HG02973 (cell line): ENCODE results near the gene GTPBP1.

ENCODE experiments used
- ATAC-seq: cut with Tn5 transposase; IDR thresholded peaks from one replicate; pipeline ENCODE4 v1.9.1; 2021; ENCODE audit warnings: moderate library complexity; ENCODE audit not compliant: unreplicated experiment

GTPBP1 gene

DNA sequence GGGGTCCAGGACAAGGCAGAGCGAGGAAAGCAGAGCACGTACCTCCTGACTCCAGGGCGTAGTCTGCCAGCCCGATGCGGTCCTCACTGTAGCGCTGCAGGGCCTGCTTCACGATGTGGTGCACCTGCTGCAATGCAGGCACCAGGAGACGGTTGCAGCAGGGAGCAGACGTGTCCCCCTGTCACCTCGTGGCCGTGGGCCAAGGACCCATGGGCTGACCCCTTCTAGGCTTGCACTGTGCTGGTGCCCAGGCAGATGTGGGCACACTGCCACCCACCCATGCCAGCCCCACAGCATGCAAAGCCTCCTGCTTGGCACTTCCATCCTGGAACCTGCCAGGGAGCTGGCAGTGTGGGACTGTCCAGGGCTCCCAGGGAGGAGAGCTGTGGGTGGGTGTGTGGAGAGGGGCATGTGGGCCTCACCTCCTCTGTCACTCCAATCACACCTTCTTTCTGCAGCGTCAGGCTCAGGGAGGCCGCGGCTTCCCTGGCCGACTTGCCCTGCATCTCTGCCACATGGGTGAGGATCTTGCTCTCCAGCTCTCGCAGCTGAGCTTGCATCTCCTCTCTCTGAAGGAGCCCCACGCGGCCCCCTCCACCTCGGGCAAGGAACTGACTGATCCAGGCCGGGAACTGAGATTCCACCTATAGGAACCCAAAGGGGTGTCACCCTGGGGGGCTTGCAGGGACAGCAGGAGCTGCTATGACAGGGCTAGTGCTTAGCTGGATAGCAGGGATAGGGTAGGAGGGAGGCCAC, 33.7 kb downstream of the GTPBP1 start:
- no peak for ATAC-seq

DNA sequence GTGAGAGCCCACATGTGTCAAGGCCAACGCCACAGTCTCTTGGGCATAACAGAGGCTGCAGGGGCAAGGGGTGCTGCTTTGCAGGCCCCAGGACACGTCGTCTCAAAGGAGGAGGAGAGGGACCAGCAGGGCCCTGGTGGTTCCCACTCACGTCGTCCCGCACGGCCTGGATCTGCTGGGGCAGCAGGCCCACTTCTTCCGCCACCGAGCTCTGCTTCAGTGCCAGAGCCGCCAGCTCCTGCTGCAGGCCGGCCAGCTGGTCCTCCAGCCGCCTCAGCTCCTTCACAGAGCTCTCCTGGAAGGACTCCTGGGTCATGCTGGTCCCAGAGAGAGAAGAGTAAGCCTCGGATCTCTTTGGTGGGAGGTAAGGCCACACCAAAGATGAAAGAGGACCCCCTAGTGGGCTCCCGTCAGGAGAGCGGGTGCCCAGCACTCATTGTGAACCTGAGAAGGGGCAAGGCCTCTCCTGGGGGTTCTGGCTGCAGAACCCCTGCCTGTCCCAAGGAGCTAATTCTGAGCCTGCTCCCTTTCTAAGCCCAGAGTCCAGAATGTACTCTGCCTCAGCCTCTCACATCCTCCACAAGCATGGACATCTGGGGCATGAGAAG, 34.5 kb downstream of the GTPBP1 start:
- ATAC-seq: no peak

- no peak for ATAC-seq
Measured at GRCh38 chr22:38740754-38741153, 35.0 kb downstream of the GTPBP1 start.

- ATAC-seq: no peak
Measured at GRCh38 chr22:38741166-38741565, 35.4 kb downstream of the GTPBP1 start.

DNA sequence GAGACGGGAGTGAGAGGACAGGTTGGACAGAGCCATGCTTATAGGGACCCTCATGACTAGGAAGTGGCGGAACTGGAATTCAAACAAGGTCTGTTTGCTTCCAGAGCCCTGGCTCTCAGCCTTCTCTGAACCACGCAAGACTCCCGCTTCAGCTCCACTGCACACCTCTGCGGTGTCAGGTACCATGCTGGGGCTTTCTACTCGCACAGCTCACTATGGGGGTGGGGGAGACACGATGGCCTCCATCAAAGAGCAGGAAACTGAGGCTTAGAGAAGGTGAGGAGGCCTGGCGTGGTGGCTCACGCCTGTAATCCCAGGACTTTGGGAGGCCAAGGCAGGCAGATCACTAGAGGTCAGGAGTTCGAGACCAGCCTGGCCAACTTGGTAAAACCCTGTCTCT, 35.8 kb downstream of the GTPBP1 start:
- no peak for ATAC-seq

DNA sequence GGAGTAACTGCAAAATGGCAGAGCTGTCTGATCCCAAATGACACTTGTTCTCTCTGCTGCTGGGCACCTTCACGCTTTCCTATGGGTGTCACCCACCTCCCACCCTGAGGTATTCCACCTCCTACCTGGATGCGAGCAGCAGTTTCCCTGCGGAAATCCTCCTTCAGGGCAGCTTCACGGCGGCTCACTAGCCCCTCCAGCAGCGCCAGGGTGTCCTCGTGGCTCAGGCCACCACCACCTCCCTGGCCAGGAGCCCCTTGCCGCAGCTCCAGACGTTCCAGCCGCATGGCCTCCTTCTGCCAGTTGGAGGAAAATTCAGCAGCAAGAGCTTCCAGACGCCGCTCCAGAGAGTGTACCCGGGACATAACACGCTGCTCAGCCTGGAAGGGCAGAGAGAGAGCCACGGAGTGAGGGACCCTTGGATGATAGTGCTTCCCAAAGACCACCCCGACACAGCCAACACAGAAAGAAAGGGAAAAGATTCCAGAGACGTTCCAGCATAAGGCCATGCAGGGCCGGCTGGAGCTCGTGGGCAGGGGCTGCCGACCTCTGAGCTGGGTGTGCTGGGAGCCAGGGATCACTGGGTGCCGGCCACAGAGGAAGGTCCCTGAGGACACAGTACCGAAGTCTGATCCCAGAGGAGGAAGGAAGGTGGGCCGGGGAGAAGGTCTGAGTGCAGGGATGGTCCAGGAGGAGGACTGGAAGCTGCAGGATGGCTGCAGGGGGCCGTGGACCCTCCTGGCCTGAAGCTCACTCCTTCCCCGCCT, 36.6 kb downstream of the GTPBP1 start:
- ATAC-seq: no peak

- no peak for ATAC-seq
Measured at GRCh38 chr22:38744981-38745380, 39.2 kb downstream of the GTPBP1 start.

GRCh38 chr22:38745676-38746460, 40.1 kb downstream of the GTPBP1 start:
- ATAC-seq: no peak

- no peak for ATAC-seq
Measured at GRCh38 chr22:38748487-38749136, 42.9 kb downstream of the GTPBP1 start.

DNA sequence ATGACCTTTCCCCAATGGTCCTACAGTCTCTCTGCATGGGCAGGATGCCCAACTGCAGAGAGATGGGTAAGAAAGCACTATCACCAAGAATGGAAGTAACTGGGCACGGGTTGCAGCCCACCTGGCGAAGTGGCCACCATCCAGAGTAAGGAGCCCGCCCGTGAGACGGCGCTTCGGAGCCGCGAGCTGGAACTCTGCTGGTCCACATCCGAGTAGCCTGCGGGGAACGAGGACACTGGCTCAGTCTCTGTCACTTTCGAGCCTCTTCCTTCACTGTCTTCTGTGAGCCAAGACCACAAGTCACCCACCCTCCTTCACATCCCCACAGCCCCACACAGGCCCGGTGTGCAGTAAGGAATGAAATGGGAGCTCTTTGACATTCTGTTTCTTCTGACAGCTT, 44.4 kb downstream of the GTPBP1 start:
- ATAC-seq: no peak

DNA sequence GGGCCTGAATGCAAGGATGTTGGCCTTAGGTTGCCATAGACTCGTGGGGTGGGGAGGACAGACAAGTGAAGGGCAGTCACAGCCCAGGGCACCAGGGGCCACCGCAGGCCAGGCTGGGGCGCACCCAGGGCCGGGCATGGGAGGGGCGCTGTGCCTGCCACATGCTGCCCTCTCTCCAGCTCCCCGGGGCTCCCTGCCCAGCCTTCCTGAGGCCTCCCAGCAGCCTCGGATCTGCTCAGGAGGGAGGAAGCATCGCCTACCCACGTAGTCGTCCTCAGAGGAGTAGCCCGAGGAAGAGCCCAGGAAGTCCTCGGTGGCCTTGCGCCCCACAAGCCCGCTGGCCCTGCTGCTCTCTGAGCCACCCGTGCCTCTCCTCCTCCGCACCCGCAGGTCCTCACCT, 44.9 kb downstream of the GTPBP1 start:
- no peak for ATAC-seq

- ATAC-seq: no peak
Measured at GRCh38 chr22:38751066-38751421, 45.3 kb downstream of the GTPBP1 start.

- ATAC-seq: peak; percentile 43
Measured at GRCh38 chr22:38751422-38752346, 45.9 kb downstream of the GTPBP1 start.

DNA sequence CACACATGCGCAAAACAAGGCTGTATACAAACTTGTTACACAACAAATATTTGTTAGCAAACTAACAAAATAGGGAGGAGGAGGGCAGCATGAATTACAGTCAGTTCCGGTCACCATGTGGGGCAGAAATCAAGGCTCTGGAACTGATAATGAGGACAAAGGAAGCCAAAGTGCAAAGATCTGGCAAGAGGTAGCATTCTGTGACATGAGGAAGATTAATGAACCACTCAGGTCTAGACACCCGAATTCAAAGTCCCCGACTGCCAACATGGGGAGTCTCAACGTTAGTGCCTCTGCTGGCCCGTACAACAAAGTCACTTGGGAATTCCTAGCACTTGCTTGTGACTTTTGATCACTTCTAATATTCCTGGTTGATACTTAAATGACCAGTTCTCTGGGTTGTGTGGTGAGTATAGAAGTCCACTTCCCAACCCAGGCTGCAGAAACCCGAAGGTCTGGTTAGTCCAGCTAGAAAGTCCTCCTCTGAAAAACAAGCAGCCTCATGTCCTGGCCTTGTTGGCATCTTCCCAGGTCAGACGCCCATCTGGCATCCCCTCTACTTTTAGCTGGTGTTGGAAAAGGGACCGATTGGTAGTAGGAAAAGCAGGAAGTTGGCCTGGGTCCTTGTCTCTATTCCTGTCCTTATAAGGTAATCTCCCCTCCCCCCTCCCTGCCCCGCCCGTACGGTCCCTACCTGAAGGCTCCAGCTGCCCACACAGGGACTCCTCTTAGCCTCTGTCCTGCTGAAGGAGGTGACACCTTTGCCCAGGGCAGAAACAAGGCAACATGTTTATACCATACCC, 48.4 kb downstream of the GTPBP1 start:
- no peak for ATAC-seq

GRCh38 chr22:38754751-38755154, 49.0 kb downstream of the GTPBP1 start:
- ATAC-seq: no peak

DNA sequence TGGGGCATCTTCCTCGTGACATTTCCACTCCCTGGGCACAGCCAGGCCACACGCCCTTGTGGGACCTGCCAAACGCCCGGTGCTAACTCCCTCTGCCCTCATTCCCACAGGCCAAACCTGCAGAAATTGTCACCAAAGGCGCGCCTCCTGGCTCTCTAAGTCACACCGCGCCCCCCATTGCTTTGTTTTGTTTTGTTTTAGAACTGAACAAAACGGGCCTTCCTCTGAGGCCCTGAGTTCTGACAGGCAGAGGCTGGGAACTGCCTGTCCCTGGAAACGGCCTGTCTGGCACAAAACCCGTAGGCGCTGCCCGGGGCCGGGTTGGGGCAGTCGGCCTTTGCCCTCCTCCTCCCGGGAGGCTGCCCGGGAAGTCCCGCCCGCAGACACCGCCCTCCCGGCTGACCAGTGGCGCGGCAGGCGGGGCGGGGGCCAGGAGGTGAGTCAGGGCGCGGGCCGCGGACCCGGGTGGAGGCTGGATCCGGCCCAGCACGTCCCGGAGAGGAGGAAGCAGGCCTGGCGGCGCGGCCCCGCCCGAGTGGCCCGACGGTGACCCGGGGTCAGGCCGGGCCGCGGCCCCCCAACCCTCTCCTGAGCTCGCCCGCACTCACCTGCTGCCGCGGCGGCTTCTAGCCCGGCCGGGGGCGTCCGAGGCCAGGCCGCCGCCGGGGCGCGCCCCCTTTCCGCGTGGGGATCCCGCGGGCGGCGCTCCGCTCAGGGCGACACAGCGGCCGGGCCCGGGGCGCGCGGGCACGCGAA, 49.6 kb downstream of the GTPBP1 start:
- ATAC-seq: peak; percentile 29

DNA sequence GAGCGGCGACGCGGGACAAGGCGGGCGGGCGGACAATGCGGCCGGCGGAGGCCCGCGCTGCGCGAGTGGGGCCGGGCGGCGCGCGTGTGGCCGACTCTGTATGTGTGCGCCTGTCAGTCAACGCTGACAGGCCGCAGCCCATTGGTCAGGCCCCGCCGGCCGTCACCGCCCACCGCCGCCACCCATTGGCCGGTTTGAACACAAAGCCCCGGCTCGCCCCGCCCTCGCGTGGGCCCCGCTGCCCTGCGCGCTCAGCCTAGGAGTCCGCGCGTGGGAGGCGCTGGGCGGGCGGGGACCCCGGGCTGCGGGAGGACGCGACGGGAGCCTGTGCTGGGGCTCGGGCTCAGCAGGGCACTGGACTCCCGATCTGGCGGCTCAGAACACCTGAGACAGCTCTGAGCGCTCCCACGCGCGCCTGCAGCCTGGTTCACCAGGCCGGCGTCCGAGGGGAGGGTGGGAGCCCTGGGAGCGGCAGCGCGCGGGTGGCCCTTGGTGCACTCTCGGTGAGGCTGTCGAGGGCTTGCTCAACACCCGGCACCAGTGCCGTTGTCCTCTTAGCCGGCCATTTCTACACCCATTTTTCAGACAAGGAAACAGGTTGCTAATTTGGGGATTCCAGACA, 50.3 kb downstream of the GTPBP1 start, which contains the start of gene SUN2:
SUN2 (minus strand) TSS at position 88 of the 622 bp plus-strand sequence. CDS start 3,370 bp downstream, outside the sequence.
- peak; percentile 58 for ATAC-seq
